ENCODE data around the gene PHF12. TPM values are rescaled to one million over a fixed set of nuclear protein-coding genes. Genes with fewer than 3 reads are reported as not detected.
A peak's percentile ranks its signal among the peaks of the same experiment; 100 is the strongest.

PHF12 gene
- total and polyA plus RNA-seq, 2 of the 4 experiments (the other 2 are of a cell fraction), result 24.4 to 25.6 TPM

DNA sequence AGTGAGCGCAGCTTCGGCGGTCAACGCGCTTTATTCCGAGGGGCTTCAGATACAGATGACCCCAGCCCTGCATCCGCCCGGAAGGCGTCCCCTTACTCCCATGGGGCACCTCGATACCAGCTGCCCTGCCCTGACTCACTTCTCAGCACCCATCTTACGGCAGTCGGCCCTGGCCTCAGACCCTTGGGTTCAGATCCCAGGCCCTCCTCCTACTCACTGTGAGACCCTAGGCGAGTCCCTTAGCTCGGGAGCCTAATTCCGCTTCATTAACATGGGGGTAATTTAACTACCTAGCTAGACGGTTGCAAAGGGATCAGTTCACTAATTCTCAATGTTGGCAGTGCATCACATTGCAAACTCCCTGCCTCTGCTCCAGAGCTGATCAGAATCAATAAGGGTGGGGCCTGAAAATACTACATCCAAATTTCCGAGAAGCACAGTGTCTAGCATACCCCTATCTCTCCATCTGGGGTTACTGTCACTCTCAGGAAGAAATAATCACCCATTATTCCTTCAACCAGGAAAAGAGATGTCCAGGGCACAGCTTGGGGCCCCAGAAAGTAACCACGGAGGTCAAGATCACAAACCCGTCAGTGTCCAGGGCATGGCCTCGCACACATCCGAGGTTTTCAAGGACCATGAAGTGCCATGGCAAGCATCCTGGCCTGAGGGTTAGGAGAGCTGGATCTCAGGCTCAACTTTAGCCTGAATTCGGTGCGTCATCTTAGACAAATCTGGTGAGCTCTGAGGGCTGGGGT lies 53.4 kb downstream of the PHF12 start:
- dilution Hi-C loops (cut with HindIII; ENCODE audit: low sequenced_read_pairs, unreplicated experiment), result no loop called here
- H2BK5ac ChIP-seq (ENCODE audit: low read depth, low read length, poor library complexity, severe bottlenecking), result peak overlapping the region; percentile 4
- H3K4ac ChIP-seq (ENCODE audit: low read depth, low read length), result peak overlapping the region; percentile 93
- peak overlapping the region; percentile 66 for H2BK120ac ChIP-seq (ENCODE audit: low read depth, low read length)
- H2AK5ac ChIP-seq (ENCODE audit: low read depth, low read length), result peak overlapping the region; percentile 80
- H3K79me1 ChIP-seq (ENCODE audit: low read depth in 1 of 2, low read length in 2 of 2), result peaks cover 15 to 57% of the 10 kb centered on the region in 2 experiments; a peak in 3 of 4 replicates
- WGBS, 2 experiments (ENCODE audit: extremely low coverage in 2 of 2, insufficient read length in 1 of 2), result 30% methylated on average over 12 of the region's 23 CpGs; no CpG with 5 or more reads in 1 of the 2 experiments
- ChIA-PET CTCF (interaction anchor here (2.3 to 2.8 kb wide), 2 partner anchors 134 to 171 kb away, joined by 11 to 15 read pairs; partner anchors contain the start of gene TLCD1), POLR2A (ENCODE audit: unreplicated experiment) (no interaction called here)
- in situ Hi-C loops (cut with MboI; ENCODE audit: low sequenced_read_pairs), result no loop called here
- peak overlapping the region; percentile 74; the same call in 1 of the 2 replicates for H3K56ac ChIP-seq (ENCODE audit: extremely low read depth, insufficient read depth, low read length)
- peaks cover 9% of the 10 kb centered on the region for H3K4me1 ChIP-seq (ENCODE audit: control insufficient read depth, insufficient read depth, low read length)
- H4K91ac ChIP-seq (ENCODE audit: insufficient read depth, low read depth, low read length), result peak overlapping the region; percentile 91
- H3K9me1 ChIP-seq (ENCODE audit: insufficient read depth, low read length), result peaks cover 16% of the 10 kb centered on the region
- peak overlapping the region; percentile 100 for H3K14ac ChIP-seq (replicated peaks; ENCODE audit: low read depth, low read length)
- H3K18ac ChIP-seq (ENCODE audit: low read depth, low read length), result peak overlapping the region; percentile 84
- peak overlapping the region; percentile 97 for H2AK9ac ChIP-seq (replicated peaks; ENCODE audit: low read depth, low read length, poor library complexity)
- H3K9me3 ChIP-seq (ENCODE audit: control insufficient read depth, insufficient read depth, low read length), result no peaks in the 10 kb centered on the region
- peak overlapping the region; percentile 82 to 97 for H4K8ac ChIP-seq (ENCODE audit: low read depth in 2 of 2, low read length in 2 of 2)
- ATAC-seq (ENCODE audit: low read depth) (peak; percentile 23; the same call in 1 of the 2 replicates), DNase-seq (no peak)
- no TSS peak for BruUV-seq (replicated peaks)
- peak overlapping the region; percentile 98 for H3K23ac ChIP-seq (ENCODE audit: low read depth, low read length)
- intact Hi-C loops (cut with micrococcal nuclease), result loop anchor here (1.0 kb wide), 1 partner anchor 135 kb away; no protein-coding TSS in a partner anchor
- no peaks in the 10 kb centered on the region for H3K36me3 ChIP-seq (ENCODE audit: control insufficient read depth, insufficient read depth, low read length)
- H2BK20ac ChIP-seq (ENCODE audit: low read depth, low read length), result peak overlapping the region; percentile 39; the same call in 1 of the 2 replicates
- H3K27me3 ChIP-seq (ENCODE audit: control insufficient read depth, insufficient read depth, low read length), result no peaks in the 10 kb centered on the region
- peak overlapping the region; percentile 95 for H4K5ac ChIP-seq (ENCODE audit: low read depth, low read length)
- peak overlapping the region; percentile 91 for H3K9ac ChIP-seq (ENCODE audit: low read depth, low read length)
- H4K20me1 ChIP-seq (ENCODE audit: insufficient read depth, low read length), result peaks cover 17% of the 10 kb centered on the region; the same call in 1 of the 2 replicates
- H2BK15ac ChIP-seq (ENCODE audit: low read depth, low read length), result peak overlapping the region; percentile 53; the same call in 1 of the 3 replicates
- peak overlapping the region; percentile 76 for H3K27ac ChIP-seq (ENCODE audit: insufficient read depth, low read length)
- H3K4me3 ChIP-seq (ENCODE audit: insufficient read depth, low read depth, low read length), result peak overlapping the region; percentile 79
- peak overlapping the region; percentile 95 for H2AFZ ChIP-seq (replicated peaks; ENCODE audit: low read length, poor library complexity)
- peak overlapping the region; percentile 94 for H3K4me2 ChIP-seq (ENCODE audit: low read depth, low read length)
- no peak for TF ChIP-seq CHD1 (IDR thresholded peaks at IDR 0.05; ENCODE audit: low read depth, low read length)
- TF ChIP-seq RFX5 (IDR thresholded peaks at IDR 0.05; ENCODE audit: low read depth, low read length), result no peak
- TF ChIP-seq, protein P1, sequence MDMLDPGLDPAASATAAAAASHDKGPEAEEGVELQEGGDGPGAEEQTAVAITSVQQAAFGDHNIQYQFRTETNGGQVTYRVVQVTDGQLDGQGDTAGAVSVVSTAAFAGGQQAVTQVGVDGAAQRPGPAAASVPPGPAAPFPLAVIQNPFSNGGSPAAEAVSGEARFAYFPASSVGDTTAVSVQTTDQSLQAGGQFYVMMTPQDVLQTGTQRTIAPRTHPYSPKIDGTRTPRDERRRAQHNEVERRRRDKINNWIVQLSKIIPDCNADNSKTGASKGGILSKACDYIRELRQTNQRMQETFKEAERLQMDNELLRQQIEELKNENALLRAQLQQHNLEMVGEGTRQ (IDR thresholded peaks at IDR 0.05; ENCODE audit: low read depth, low read length), result no peak
- no peak for TF ChIP-seq POLR2A (IDR thresholded peaks at IDR 0.05; ENCODE audit: low read depth, low read length)
- TF ChIP-seq SMC3 (IDR thresholded peaks at IDR 0.05; ENCODE audit: low read depth, low read length), result no peak
- no peak for TF ChIP-seq MAFK (IDR thresholded peaks at IDR 0.05; ENCODE audit: low read depth, low read length)
- TF ChIP-seq BHLHE40 (IDR thresholded peaks at IDR 0.05; ENCODE audit: low read depth, low read length), result no peak
- TF ChIP-seq MAZ (IDR thresholded peaks at IDR 0.05; ENCODE audit: borderline replicate concordance, low read depth, low read length), result no peak
- TF ChIP-seq MXI1 (IDR thresholded peaks at IDR 0.05; ENCODE audit: borderline replicate concordance, low read depth, low read length), result no peak
- TF ChIP-seq, protein P2, sequence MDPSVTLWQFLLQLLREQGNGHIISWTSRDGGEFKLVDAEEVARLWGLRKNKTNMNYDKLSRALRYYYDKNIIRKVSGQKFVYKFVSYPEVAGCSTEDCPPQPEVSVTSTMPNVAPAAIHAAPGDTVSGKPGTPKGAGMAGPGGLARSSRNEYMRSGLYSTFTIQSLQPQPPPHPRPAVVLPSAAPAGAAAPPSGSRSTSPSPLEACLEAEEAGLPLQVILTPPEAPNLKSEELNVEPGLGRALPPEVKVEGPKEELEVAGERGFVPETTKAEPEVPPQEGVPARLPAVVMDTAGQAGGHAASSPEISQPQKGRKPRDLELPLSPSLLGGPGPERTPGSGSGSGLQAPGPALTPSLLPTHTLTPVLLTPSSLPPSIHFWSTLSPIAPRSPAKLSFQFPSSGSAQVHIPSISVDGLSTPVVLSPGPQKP (IDR thresholded peaks at IDR 0.05; ENCODE audit: borderline replicate concordance, low read depth, low read length), result no peak
- TF ChIP-seq CEBPB (IDR thresholded peaks at IDR 0.05; ENCODE audit: low read depth, low read length), result no peak
- TF ChIP-seq, protein P3, sequence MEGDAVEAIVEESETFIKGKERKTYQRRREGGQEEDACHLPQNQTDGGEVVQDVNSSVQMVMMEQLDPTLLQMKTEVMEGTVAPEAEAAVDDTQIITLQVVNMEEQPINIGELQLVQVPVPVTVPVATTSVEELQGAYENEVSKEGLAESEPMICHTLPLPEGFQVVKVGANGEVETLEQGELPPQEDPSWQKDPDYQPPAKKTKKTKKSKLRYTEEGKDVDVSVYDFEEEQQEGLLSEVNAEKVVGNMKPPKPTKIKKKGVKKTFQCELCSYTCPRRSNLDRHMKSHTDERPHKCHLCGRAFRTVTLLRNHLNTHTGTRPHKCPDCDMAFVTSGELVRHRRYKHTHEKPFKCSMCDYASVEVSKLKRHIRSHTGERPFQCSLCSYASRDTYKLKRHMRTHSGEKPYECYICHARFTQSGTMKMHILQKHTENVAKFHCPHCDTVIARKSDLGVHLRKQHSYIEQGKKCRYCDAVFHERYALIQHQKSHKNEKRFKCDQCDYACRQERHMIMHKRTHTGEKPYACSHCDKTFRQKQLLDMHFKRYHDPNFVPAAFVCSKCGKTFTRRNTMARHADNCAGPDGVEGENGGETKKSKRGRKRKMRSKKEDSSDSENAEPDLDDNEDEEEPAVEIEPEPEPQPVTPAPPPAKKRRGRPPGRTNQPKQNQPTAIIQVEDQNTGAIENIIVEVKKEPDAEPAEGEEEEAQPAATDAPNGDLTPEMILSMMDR (conservative IDR thresholded peaks at IDR 0.05; ENCODE audit: low read depth, low read length), result no peak
- no peak for TF ChIP-seq NFE2L2 (IDR thresholded peaks at IDR 0.05; ENCODE audit: low read depth, low read length)
- no peak for TF ChIP-seq FOS (IDR thresholded peaks at IDR 0.05; ENCODE audit: low read depth, low read length)
